ENCODE measurements around the gene DDX56. TPM values are rescaled to one million over a fixed set of nuclear protein-coding genes. Genes with fewer than 3 reads are reported as not detected.
"Not testable (repeated sequence)": the region's sequence is repeated elsewhere in the genome, so short reads cannot be mapped to it uniquely, and the experiment has no call there.

Gene DDX56
- total and polyA plus RNA-seq, 2 experiments from 2014 or later = 65.1 to 70.5 TPM

- H3K9me3 ChIP-seq (ENCODE audit: low read depth) = no peaks in the 10 kb centered on the region
- no peaks in the 10 kb centered on the region for H3K27me3 ChIP-seq (replicated peaks; ENCODE audit: insufficient read depth)
- no peak overlapping the region for H3K27ac ChIP-seq
Measured at GRCh38 chr7:44564606-44565005, 9.1 kb downstream of the DDX56 start.

GRCh38 chr7:44563171-44563679, 10.5 kb downstream of the DDX56 start:
- Histone ChIP-seq H3F3A (ENCODE audit: insufficient read depth) (peaks cover 5% of the 10 kb centered on the region; the same call in 1 of the 2 replicates), H3K27me3 (replicated peaks; ENCODE audit: insufficient read depth) (no peaks in the 10 kb centered on the region), H3K4me2 (ENCODE audit: unreplicated experiment) (no peak overlapping the region), H3K9me3 (ENCODE audit: low read depth) (no peaks in the 10 kb centered on the region), H3K36me3 (ENCODE audit: low read depth) (peaks cover 9% of the 10 kb centered on the region; the same call in 1 of the 2 replicates), H3K4me1 (ENCODE audit: insufficient read depth) (no peaks in the 10 kb centered on the region), H3K79me2 (ENCODE audit: insufficient read depth) (peaks cover 6% of the 10 kb centered on the region), H3K9me2 (ENCODE audit: insufficient read depth) (no peaks in the 10 kb centered on the region), H3K4me3 (no peak overlapping the region), H2AFZ (no peak overlapping the region), H3K9ac (no peak overlapping the region), H3K27ac (no peak overlapping the region), H4K20me1 (ENCODE audit: insufficient read depth) (no peaks in the 10 kb centered on the region)
- DNase-seq = no peak
- TF ChIP-seq EZH2phosphoT487 (IDR thresholded peaks at IDR 0.05; ENCODE audit: insufficient read depth, low read depth) (no peak), EZH2 (IDR thresholded peaks at IDR 0.05; ENCODE audit: insufficient read depth, poor library complexity, severe bottlenecking) (no peak)
- WGBS, 2 experiments (ENCODE audit: low coverage in 1 of 2, low lambda C conversion rate in 2 of 2, missing lambda C conversion rate in 2 of 2) = 74 to 79% methylated on average over 3 of the region's 3 CpGs
- in situ Hi-C loops (cut with MboI) = no loop called here

More at GRCh38 chr7:44564606-44565005, 9.1 kb downstream of the DDX56 start:
- H3K4me1 ChIP-seq (ENCODE audit: insufficient read depth) = no peaks in the 10 kb centered on the region
- no peak for TF ChIP-seq EZH2phosphoT487 (IDR thresholded peaks at IDR 0.05; ENCODE audit: insufficient read depth, low read depth)
- no peak for TF ChIP-seq EZH2 (IDR thresholded peaks at IDR 0.05; ENCODE audit: insufficient read depth, poor library complexity, severe bottlenecking)
- no peaks in the 10 kb centered on the region for H3K9me2 ChIP-seq (ENCODE audit: insufficient read depth)
- H4K20me1 ChIP-seq (ENCODE audit: insufficient read depth) = no peaks in the 10 kb centered on the region
- H3K9ac ChIP-seq = no peak overlapping the region
- H3K4me2 ChIP-seq (ENCODE audit: unreplicated experiment) = no peak overlapping the region
- in situ Hi-C loops (cut with MboI) = no loop called here
- H3K36me3 ChIP-seq (ENCODE audit: low read depth) = peaks cover 21% of the 10 kb centered on the region; the same call in 1 of the 2 replicates
- H3K4me3 ChIP-seq = no peak overlapping the region
- no peak for DNase-seq
- peaks cover 13% of the 10 kb centered on the region; the same call in 1 of the 2 replicates for H3F3A ChIP-seq (ENCODE audit: insufficient read depth)
- WGBS, 2 experiments (ENCODE audit: low coverage in 1 of 2, low lambda C conversion rate in 2 of 2, missing lambda C conversion rate in 2 of 2) = 53 to 70% methylated on average over 2 of the region's 2 CpGs
- peaks cover 10% of the 10 kb centered on the region for H3K79me2 ChIP-seq (ENCODE audit: insufficient read depth)
- H2AFZ ChIP-seq = no peak overlapping the region

DNA sequence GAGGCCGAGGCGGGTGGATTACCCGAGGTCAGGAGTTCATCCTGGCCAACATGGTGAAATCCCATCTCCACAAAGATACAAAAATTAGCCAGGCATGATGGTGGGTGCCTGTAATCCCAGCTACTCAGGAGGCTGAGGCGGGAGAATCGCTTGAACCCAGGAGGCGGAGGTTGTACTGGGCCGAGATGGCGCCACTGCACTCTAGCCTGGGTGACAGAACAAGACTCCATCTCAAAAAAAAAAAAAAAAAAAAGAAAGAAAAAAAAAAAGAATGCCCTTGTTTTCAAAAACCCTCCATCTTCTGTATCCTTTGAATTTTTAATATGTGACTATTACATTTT, 11.1 kb downstream of the DDX56 start:
- H3K4me2 ChIP-seq (ENCODE audit: unreplicated experiment); H3K9ac ChIP-seq; H4K20me1 ChIP-seq (ENCODE audit: insufficient read depth); H3K36me3 ChIP-seq (ENCODE audit: low read depth); H3K4me1 ChIP-seq (ENCODE audit: insufficient read depth); DNase-seq; H3K9me2 ChIP-seq (ENCODE audit: insufficient read depth); H3K79me2 ChIP-seq (ENCODE audit: insufficient read depth); H3F3A ChIP-seq (ENCODE audit: insufficient read depth); H3K27me3 ChIP-seq (replicated peaks; ENCODE audit: insufficient read depth); H3K9me3 ChIP-seq (ENCODE audit: low read depth); H3K4me3 ChIP-seq; H3K27ac ChIP-seq; in situ Hi-C loops (cut with MboI); H2AFZ ChIP-seq: not testable (repeated sequence)
- WGBS, 2 experiments (ENCODE audit: low coverage in 1 of 2, low lambda C conversion rate in 2 of 2, missing lambda C conversion rate in 2 of 2) = 89 to 92% methylated on average over 7 to 8 of the region's 8 CpGs

GRCh38 chr7:44561962-44562621, 11.6 kb downstream of the DDX56 start:
- no peaks in the 10 kb centered on the region for H3K27me3 ChIP-seq (replicated peaks; ENCODE audit: insufficient read depth)
- no peak overlapping the region for H3K27ac ChIP-seq
- peaks cover 6% of the 10 kb centered on the region for H3K79me2 ChIP-seq (ENCODE audit: insufficient read depth)
- no peaks in the 10 kb centered on the region for H4K20me1 ChIP-seq (ENCODE audit: insufficient read depth)
- no peak overlapping the region for H2AFZ ChIP-seq
- H3K9me3 ChIP-seq (ENCODE audit: low read depth) = no peaks in the 10 kb centered on the region
- H3F3A ChIP-seq (ENCODE audit: insufficient read depth) = no peaks in the 10 kb centered on the region
- no peak for TF ChIP-seq EZH2phosphoT487 (IDR thresholded peaks at IDR 0.05; ENCODE audit: insufficient read depth, low read depth)
- TF ChIP-seq EZH2 (IDR thresholded peaks at IDR 0.05; ENCODE audit: insufficient read depth, poor library complexity, severe bottlenecking) = no peak
- 86 to 93% methylated on average over 7 of the region's 7 CpGs for WGBS, 2 experiments (ENCODE audit: low coverage in 1 of 2, low lambda C conversion rate in 2 of 2, missing lambda C conversion rate in 2 of 2)
- peak; percentile 75 for DNase-seq
- no peaks in the 10 kb centered on the region for H3K9me2 ChIP-seq (ENCODE audit: insufficient read depth)
- H3K36me3 ChIP-seq (ENCODE audit: low read depth) = peaks cover 9% of the 10 kb centered on the region; the same call in 1 of the 2 replicates
- H3K4me1 ChIP-seq (ENCODE audit: insufficient read depth) = no peaks in the 10 kb centered on the region
- in situ Hi-C loops (cut with MboI) = no loop called here
- no peak overlapping the region for H3K4me3 ChIP-seq
- no peak overlapping the region for H3K9ac ChIP-seq
- H3K4me2 ChIP-seq (ENCODE audit: unreplicated experiment) = no peak overlapping the region
